ENCODE measurements around the gene ITCH. TPM values are rescaled to one million over a fixed set of nuclear protein-coding genes. Genes with fewer than 3 reads are reported as not detected.
"Not testable (repeated sequence)": the region's sequence is repeated elsewhere in the genome, so short reads cannot be mapped to it uniquely, and the experiment has no call there.

Gene ITCH
- total RNA-seq, 1 experiment from 2014 or later = 63.8 TPM

DNA sequence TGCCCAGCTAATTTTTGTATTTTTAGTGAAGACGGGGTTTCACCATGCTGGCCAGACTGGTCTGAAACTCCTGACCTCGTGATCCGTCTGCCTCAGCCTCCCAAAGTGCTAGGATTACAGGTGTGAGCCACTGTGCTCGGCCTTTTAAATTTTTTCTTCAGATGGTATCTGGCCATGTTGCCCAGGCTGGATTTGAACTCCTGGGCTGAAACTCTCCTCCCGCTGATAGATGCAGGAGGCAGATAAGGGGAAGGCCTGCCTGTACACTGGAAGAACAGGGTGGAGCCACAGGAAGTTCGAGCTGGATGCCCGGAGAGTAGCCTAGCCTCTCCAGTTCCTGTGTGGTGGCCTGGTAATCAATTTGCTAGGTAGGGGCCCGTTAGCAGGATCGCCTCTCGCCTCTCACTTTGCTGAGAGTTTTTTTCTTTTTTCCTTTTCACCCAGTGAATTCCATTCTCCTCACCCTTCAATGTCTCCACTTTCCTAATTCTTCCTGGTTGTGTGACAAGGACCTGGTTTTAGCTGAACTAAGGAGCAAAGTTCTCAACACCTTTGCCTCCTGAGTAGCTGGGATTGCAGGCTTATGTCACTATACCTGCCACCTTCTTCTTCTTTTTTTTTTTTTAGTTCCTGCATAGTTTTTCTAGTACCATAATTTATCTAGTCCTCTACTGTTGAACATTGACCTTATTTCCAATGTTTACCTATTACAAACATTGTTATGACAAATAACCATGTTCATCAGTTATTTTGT is 19.4 kb upstream of the ITCH start:
- DNase-seq (ENCODE audit: low spot score) = no peak

DNA sequence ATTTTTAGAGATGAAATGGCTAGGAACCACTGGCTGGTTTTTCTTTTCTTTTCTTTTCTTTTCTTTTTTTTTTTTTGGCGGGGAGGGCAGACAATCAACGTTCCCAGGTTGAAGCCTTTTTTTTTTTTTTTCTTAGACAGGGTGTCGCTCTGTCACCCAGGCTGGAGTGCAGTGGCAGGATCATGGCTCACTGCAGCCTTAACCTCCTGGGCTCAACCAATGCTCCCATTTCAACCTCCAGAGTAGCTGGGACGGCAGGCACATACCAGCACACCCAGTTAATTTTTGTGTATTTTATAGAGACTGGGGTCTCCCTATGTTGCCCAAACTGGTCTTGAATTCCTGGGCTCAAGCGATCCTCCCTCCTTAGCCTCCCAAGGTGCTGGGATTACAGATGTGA is 18.8 kb upstream of the ITCH start:
- no peak for DNase-seq (ENCODE audit: low spot score)

DNA sequence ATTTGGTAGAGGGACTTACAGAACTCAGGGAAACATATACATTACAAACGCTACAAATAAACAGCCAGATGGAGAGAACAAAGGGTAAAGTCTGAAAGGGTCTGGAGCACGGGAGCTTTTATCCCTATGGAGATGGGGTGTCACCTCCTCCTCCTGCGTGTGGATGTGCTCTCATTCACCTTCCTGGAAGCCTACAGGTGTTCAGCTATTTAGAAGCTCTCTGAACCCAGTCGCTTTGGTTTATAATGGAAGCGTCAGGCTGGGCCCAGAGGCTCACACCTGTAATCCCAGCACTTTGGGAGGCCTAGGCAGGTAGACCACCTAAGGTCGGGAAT is 17.7 kb upstream of the ITCH start:
- no peak for DNase-seq (ENCODE audit: low spot score)

DNA sequence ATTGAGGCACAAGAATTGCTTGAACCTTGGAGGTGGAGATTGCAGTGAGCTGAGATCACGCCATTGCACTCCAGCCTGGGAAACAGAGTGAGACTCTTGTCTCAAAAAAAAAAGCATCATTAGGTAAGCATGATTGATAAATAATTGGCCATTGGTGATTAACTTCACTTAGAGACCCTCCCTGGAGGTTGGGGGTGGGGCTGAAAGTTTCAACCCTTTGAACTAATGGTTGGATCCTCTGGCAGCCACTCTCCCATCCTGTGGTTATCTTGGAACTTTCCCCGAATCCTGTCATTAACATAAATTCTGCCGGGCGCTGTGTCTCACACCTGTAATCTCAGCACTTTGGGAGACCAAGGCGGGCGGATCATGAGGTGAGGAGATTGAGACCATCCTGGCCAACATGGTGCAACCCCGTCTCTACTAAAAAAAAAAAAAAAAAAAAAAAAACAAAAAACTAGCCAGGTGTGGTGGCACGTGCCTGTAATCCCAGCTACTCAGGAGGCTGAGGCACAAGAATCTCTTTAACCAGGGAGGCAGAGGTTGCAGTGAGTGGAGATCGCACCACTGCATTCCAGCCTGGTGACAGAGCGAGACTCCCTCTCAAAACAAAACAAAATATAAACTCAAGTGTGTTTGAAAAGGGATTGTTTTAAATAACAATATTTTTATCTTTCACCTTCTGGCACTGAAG is 17.1 kb upstream of the ITCH start:
- not testable (repeated sequence) for DNase-seq (ENCODE audit: low spot score)

DNA sequence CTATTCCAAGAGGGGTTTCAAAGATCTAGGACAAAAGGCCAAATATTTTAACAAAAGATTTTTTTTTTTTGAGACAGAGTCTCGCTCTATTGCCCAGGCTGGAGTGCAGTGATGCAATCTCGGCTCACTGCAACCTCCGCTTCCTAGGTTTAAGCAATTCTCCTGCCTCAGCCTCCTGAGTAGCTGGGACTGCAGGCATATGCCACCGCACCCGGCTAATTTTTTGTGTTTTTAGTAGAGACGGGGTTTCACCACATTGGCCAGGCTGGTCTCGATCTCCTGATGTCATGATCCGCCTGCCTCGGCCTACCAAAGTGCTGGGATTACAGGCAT is 16.6 kb upstream of the ITCH start:
- DNase-seq (ENCODE audit: low spot score) = not testable (repeated sequence)

GRCh38 chr20:34347571-34347970 is 15.5 kb upstream of the ITCH start:
- no peak for DNase-seq (ENCODE audit: low spot score)

GRCh38 chr20:34350095-34350494 is 13.0 kb upstream of the ITCH start:
- DNase-seq (ENCODE audit: low spot score) = no peak

GRCh38 chr20:34353467-34353866 is 9.6 kb upstream of the ITCH start:
- DNase-seq (ENCODE audit: low spot score) = not testable (repeated sequence)

- no peak for DNase-seq (ENCODE audit: low spot score)
Measured at GRCh38 chr20:34355427-34355826, 7.6 kb upstream of the ITCH start.

GRCh38 chr20:34359729-34360128 is 3.3 kb upstream of the ITCH start:
- not testable (repeated sequence) for DNase-seq (ENCODE audit: low spot score)

DNA sequence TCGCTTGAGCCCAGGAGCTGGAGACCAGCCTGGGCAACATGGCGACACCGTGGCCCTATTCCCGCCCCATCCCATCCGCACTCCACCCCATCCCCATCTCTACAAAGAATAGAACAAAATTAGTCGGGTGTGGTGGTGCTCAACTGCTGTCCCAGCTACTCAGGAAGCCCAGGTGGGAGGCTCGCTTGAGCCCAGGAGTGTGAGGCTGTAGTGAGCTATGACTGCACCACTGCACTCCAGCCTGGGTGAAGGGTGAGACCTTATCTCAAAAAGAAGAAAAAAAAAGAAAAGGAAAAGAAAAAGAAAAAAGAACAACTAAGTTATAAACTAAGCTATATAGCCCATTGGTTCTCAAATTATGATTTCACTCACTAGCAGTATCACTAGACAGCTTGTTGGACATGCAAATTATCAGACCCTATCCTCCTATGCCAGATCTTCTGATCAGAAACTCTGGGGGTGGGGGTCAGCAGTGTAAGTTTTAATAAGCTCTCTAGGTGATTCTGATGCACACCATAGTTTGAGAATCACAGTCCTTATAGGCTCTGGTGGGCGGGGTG is 491 bp upstream of the ITCH start:
- DNase-seq (ENCODE audit: low spot score) = no peak

DNA sequence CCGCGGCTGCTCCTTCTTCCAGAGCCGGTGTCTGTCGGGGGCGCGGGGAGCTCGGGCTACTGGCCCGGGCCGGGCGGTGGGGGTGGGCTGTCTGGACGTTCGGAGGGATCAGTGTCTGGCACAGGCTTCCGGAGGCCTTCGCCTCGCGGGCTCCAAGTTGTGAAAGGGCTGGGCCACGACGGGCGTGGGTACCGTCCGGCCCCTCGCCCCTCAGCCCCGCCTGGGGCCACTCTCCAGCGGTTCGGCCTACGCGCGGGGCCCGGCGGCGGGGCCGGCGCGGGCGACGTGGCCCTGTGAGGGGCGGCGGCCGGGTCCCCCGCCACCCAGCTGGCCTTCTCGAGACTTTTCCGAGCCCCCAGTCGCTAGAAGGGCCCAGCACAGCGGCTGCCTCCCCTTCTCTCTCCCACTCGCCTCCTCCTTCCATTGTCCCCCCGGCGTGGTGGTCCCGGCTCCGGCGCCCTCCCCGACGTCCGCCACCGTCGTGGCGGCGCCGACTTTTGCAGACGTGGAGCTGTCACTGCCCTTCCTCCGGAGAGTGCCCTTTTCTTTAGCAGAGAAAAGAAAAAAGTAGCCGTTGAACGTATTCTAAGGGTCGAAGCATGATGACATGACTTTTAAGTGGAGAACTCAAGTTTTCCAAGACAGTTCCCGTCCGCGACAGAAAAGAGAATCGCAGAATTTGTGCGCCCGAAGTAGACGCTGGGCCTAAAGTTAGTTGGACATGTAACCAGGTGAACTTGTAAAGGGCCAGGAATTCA is 571 bp downstream of the ITCH start:
- peak; percentile 40 for DNase-seq (ENCODE audit: low spot score)

DNA sequence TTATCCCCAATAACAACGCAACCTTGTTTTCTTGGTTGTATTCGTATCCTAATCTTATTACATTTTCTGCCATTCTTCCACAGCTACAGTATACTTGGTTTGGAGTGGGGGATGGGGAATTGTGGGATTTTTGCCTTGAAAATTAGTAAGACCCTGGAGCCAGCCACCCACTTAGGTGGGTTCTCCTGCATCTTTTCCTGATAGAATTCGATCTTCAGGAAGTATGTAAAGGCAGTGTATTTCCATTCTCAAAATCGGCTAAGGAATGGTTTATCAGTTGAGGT is 1.1 kb downstream of the ITCH start:
- DNase-seq (ENCODE audit: low spot score) = no peak

DNA sequence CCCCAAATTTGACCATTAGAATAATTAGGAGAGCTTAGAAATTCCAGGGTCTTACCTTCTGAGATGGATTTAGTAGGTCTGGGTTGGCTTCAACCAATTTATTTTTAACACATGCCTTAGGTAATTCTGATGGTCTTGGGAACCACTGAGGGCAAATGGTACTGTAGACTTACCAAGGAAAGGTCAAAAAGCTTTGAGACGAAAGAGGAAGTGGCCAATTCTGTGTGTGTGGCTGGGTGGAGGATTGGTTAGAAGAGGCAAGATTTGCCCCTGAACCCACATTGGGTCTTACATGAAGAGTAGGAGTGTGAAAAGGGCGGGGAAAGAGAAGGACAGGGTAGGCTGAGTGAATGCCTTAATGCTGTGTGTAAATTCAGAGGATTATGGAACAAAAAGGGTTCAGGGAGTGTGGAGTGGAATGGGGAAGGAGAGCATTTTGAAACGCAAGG is 2.7 kb downstream of the ITCH start:
- DNase-seq (ENCODE audit: low spot score) = no peak

GRCh38 chr20:34367155-34367554 is 4.1 kb downstream of the ITCH start:
- DNase-seq (ENCODE audit: low spot score) = no peak

DNA sequence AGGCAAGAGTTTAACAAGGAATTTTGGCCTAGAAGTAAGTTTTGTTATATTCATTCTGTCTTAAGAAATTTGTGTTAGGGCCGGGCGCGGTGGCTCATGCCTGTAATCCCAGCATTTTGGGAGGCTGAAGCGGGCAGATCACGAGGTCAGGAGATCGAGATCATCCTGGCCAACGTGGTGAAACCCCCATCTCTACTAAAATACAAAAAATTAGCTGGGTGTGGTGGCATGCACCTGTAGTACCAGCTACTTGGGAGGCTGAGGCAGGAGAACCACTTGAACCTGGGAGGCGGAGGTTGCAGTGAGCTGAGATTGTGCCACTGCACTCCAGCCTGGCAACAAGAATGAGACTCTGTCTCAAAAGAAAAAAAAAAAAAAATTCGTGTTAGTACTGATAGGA is 4.8 kb downstream of the ITCH start:
- not testable (repeated sequence) for DNase-seq (ENCODE audit: low spot score)

GRCh38 chr20:34368547-34368946 is 5.5 kb downstream of the ITCH start:
- no peak for DNase-seq (ENCODE audit: low spot score)

- DNase-seq (ENCODE audit: low spot score) = no peak
Measured at GRCh38 chr20:34369265-34369664, 6.2 kb downstream of the ITCH start.

DNA sequence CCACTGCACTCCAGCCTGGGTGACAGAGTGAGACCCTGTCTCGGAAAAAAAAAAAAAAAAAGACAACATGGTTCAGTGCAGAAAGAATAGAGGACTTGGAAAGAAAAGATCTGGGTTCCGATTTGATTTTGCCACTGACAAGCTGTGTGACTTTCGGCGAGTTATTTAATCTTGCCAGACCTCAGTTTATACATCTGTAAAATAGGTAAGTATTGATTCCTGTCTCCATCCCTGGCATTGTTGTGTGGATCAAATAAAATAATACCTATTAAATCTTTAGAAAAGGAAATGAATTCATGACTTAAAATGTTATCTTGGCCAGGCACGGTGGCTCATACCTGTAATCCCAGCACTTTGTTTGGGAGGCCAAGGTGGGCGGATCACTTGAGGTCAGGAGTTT is 7.0 kb downstream of the ITCH start:
- no peak for DNase-seq (ENCODE audit: low spot score)

- DNase-seq (ENCODE audit: low spot score) = no peak
Measured at GRCh38 chr20:34373445-34373844, 10.4 kb downstream of the ITCH start.

GRCh38 chr20:34374209-34374760 is 11.2 kb downstream of the ITCH start:
- no peak for DNase-seq (ENCODE audit: low spot score)

DNA sequence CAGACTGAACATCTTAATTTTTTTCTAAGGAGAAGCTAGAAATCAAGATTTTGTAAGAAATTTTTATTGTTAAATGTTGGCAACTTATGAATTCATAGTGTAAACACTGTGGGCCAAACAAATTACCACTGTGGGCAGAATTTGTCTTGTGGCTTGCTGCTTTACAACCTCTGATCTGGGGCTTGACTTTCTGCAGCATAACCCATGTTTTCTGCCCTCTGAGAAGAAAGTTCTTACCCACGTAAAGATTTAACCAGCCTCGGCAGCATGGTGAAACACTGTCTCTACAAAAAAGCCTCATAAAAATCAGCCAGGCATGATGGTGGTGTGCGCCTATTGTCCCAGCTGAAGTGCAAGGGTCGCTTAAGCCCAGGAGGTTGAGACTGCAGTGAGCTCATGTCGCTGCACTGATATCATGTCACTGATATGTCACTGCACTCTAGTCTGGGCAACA is 12.9 kb downstream of the ITCH start:
- DNase-seq (ENCODE audit: low spot score) = no peak
